Mammary epithelial cell (primary cell): ENCODE data around the gene LGALSL.

Experiments used
- CTCF ChIP-seq, 2 donors: IDR thresholded peaks in 1 of 2; conservative IDR thresholded peaks in 1 of 2; 2 replicates each; pipeline ENCODE4 v1.5.1; 2011 to 2012; ENCODE audit warnings: inconsistent platforms in 2 of 2, low read length in 2 of 2, mild to moderate bottlenecking in 2 of 2, control low read depth in 1 of 2, low read depth in 1 of 2; ENCODE audit not compliant: insufficient read depth in 1 of 2; ENCODE audit errors: extremely low read depth in 1 of 2
- EZH2 ChIP-seq: IDR thresholded peaks from 2 replicates; pipeline ENCODE4 v1.6.1; 2012; ENCODE audit warnings: low read length, inconsistent platforms, borderline replicate concordance

DNA sequence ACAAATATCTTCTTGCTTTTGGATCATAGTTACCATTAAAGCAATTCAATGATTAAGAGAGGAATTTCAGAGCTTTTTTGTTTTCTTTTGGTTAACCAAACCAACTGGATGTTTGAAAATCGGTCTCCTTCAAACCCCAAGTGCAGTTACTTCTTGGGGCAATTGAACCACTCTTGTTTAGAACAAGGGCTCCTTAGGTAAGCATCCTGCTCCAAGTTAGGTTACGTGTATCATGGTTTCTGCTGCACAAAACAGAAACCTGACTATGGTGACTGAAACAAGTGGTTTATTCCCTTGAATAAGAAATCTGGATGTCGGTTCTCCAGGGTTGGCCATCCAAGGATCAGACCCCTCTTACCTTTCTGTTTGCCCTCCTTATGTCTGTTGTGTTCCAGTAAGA lies 16.1 kb upstream of the LGALSL start:
- TF ChIP-seq CTCF (conservative IDR thresholded peaks at IDR 0.05 in 1 of 2, IDR thresholded peaks at IDR 0.05 in 1 of 2; ENCODE audit: extremely low read depth in 1 of 2, insufficient read depth in 1 of 2, low read depth in 1 of 2, low read length in 2 of 2) (no peak), EZH2 (no peak)
